OCI-LY7 (cell line): ENCODE data around the gene MTHFR.

Experiments
- CTCF ChIP-seq: fragments of 200-600 bp; sonication (generic); conservative IDR thresholded peaks from 2 replicates; pipeline ENCODE4 v1.5.1; 2014; ENCODE audit warnings: mild to moderate bottlenecking, antibody characterized with exemption, low read length, moderate library complexity, mixed read lengths
- EZH2phosphoT487 ChIP-seq: fragments of 200-600 bp; sonication (generic); IDR thresholded peaks from 2 replicates; pipeline ENCODE4 v1.6.1; 2018; ENCODE audit warnings: low read depth, borderline replicate concordance, mild to moderate bottlenecking, mixed run types, antibody characterized with exemption, low read length, moderate library complexity, mixed read lengths

- no peak for TF ChIP-seq CTCF
- no peak for TF ChIP-seq EZH2phosphoT487
Observed at GRCh38 chr1:11741482-11741881, 64.3 kb downstream of the MTHFR start.
